IPS-NIHi7 (cell line): ENCODE measurements around the gene RPS6KA2.

ENCODE experiments used
- DNase-seq: peaks from one replicate; pipeline ENCODE4 v3.0.0; 2012; ENCODE audit warnings: mixed read lengths; ENCODE audit errors: extremely low spot score

Gene RPS6KA2

GRCh38 chr6:166615059-166615770 lies 11.8 kb downstream of the RPS6KA2 start:
- DNase-seq: no peak

GRCh38 chr6:166614589-166614988 lies 12.5 kb downstream of the RPS6KA2 start:
- DNase-seq: no peak

- DNase-seq: no peak
Measured at GRCh38 chr6:166614171-166614583, 12.9 kb downstream of the RPS6KA2 start.

GRCh38 chr6:166613027-166613426 lies 14.0 kb downstream of the RPS6KA2 start:
- DNase-seq: no peak

- no peak for DNase-seq
Measured at GRCh38 chr6:166612471-166612881, 14.6 kb downstream of the RPS6KA2 start.

GRCh38 chr6:166611631-166612030 lies 15.4 kb downstream of the RPS6KA2 start:
- DNase-seq: no peak

GRCh38 chr6:166610069-166610468 lies 17.0 kb downstream of the RPS6KA2 start:
- DNase-seq: no peak

- no peak for DNase-seq
Measured at GRCh38 chr6:166608774-166609173, 18.3 kb downstream of the RPS6KA2 start.

- no peak for DNase-seq
Measured at GRCh38 chr6:166605752-166606151, 21.3 kb downstream of the RPS6KA2 start.

GRCh38 chr6:166604911-166605310 lies 22.1 kb downstream of the RPS6KA2 start:
- no peak for DNase-seq

GRCh38 chr6:166604328-166604727 lies 22.7 kb downstream of the RPS6KA2 start:
- no peak for DNase-seq

- DNase-seq: no peak
Measured at GRCh38 chr6:166603043-166603690, 23.9 kb downstream of the RPS6KA2 start.

GRCh38 chr6:166601956-166602355 lies 25.1 kb downstream of the RPS6KA2 start:
- no peak for DNase-seq

GRCh38 chr6:166600931-166601330 lies 26.1 kb downstream of the RPS6KA2 start:
- no peak for DNase-seq

- no peak for DNase-seq
Measured at GRCh38 chr6:166599205-166599604, 27.8 kb downstream of the RPS6KA2 start.

- DNase-seq: no peak
Measured at GRCh38 chr6:166598441-166599138, 28.5 kb downstream of the RPS6KA2 start.

- no peak for DNase-seq
Measured at GRCh38 chr6:166597711-166598440, 29.2 kb downstream of the RPS6KA2 start.

GRCh38 chr6:166596776-166597507 lies 30.1 kb downstream of the RPS6KA2 start:
- no peak for DNase-seq

- DNase-seq: no peak
Measured at GRCh38 chr6:166595949-166596348, 31.1 kb downstream of the RPS6KA2 start.

- no peak for DNase-seq
Measured at GRCh38 chr6:166595061-166595780, 31.8 kb downstream of the RPS6KA2 start.

- no peak for DNase-seq
Measured at GRCh38 chr6:166592821-166593220, 34.2 kb downstream of the RPS6KA2 start.
